ENCODE measurements around the gene TIAM1. TPM values are rescaled to one million over a fixed set of nuclear protein-coding genes. Genes with fewer than 3 reads are reported as not detected.

TIAM1 gene
- total and polyA plus RNA-seq, 2 of the 8 experiments (the other 6 are each of a cell fraction or from before 2014, with no cell fraction given), result 10.1 to 30.7 TPM

GRCh38 chr21:31258073-31258472, 86.0 kb downstream of the TIAM1 start:
- Histone ChIP-seq H4K8ac (ENCODE audit: extremely low read depth, insufficient read depth, low read length) (no peak overlapping the region), H2BK5ac (ENCODE audit: low read depth, low read length) (no peak overlapping the region), H2AK5ac (ENCODE audit: low read depth, low read length) (no peak overlapping the region), H3K23ac (ENCODE audit: insufficient read length) (no peak overlapping the region), H3K14ac (ENCODE audit: insufficient read length) (no peak overlapping the region), H3K79me1 (ENCODE audit: low read depth, low read length) (peaks cover 3% of the 10 kb centered on the region; the same call in 1 of the 2 replicates), H3K4me1 (replicated peaks in 1 of 4; ENCODE audit: control insufficient read depth in 3 of 4, insufficient read depth in 4 of 4, low read length in 3 of 4) (peaks cover 0 to 8% (median 3%) of the 10 kb centered on the region in 4 experiments; a peak in 5 of 7 replicates), H4K20me1 (replicated peaks in 1 of 2; ENCODE audit: control insufficient read depth in 1 of 2, insufficient read depth in 2 of 2, low read length in 2 of 2) (no peaks in the 10 kb centered on the region), H3K9ac (replicated peaks in 1 of 4; ENCODE audit: extremely low read depth in 1 of 4, low read depth in 3 of 4, low read length in 3 of 4) (no peak overlapping the region), H3K36me3 (ENCODE audit: control insufficient read depth in 2 of 4, insufficient read depth in 4 of 4, low read length in 3 of 4) (no peaks in the 10 kb centered on the region), H3K4me2 (ENCODE audit: insufficient read depth in 1 of 2, low read depth in 2 of 2, low read length in 2 of 2) (no peak overlapping the region), H2BK120ac (replicated peaks; ENCODE audit: low read depth, low read length) (no peak overlapping the region), H3K23me2 (ENCODE audit: low read depth, low read length) (no peaks in the 10 kb centered on the region; the same call in 1 of the 2 replicates), H2BK20ac (ENCODE audit: low read length) (no peak overlapping the region), H2BK15ac (ENCODE audit: low read length) (no peak overlapping the region), H3K79me2 (ENCODE audit: control insufficient read depth in 1 of 2, insufficient read depth in 2 of 2, low read length in 2 of 2) (peaks cover 0 to 5% of the 10 kb centered on the region in 2 experiments; a peak in 2 of 4 replicates), H4K91ac (replicated peaks; ENCODE audit: insufficient read length, low read length) (no peak overlapping the region), H3K56ac (replicated peaks; ENCODE audit: insufficient read length, low read depth, low read length) (no peak overlapping the region), H3K4me3 (ENCODE audit: extremely low read depth in 1 of 4, insufficient read depth in 2 of 4, low read depth in 3 of 4, low read length in 4 of 4) (no peak overlapping the region), H3K27ac (ENCODE audit: low read depth, low read length) (no peak overlapping the region), H2AFZ (ENCODE audit: low read length) (no peak overlapping the region), H3K27me3 (replicated peaks in 1 of 4; ENCODE audit: control insufficient read depth in 3 of 4, extremely low read depth in 1 of 4, insufficient read depth in 3 of 4, low read length in 3 of 4) (peaks cover 0 to 2% (median 0%) of the 10 kb centered on the region in 4 experiments; a peak in 1 of 7 replicates), H3K4ac (replicated peaks; ENCODE audit: insufficient read length, low read depth, low read length) (no peak overlapping the region), H3K9me3 (ENCODE audit: insufficient read depth in 2 of 2, low read depth in 1 of 2, low read length in 1 of 2) (no peaks in the 10 kb centered on the region), H4K5ac (ENCODE audit: insufficient read length, low read depth, low read length) (no peak overlapping the region), H2BK12ac (ENCODE audit: low read depth, low read length) (no peak overlapping the region), H3K18ac (ENCODE audit: extremely low read depth, low read length) (no peak overlapping the region)
- TF ChIP-seq JUN (IDR thresholded peaks at IDR 0.05; ENCODE audit: low read depth, low read length) (no peak), HDAC6 (IDR thresholded peaks at IDR 0.05; ENCODE audit: low read depth, low read length) (no peak), SAP30 (IDR thresholded peaks at IDR 0.05; ENCODE audit: insufficient read depth, insufficient replicate concordance, low read length) (no peak), CREB1 (IDR thresholded peaks at IDR 0.05) (no peak), CBX8 (IDR thresholded peaks at IDR 0.05; ENCODE audit: borderline replicate concordance, low read depth, low read length) (no peak), CHD1 (IDR thresholded peaks at IDR 0.05; ENCODE audit: low read depth, low read length) (no peak), ASH2L (IDR thresholded peaks at IDR 0.05; ENCODE audit: low read length) (no peak)
- DNase-seq (ENCODE audit: low read depth in 1 of 2, low spot score in 2 of 2) (no peak), FAIRE-seq (peak; percentile 42)
- 95% methylated on average over 4 of the region's 4 CpGs; no CpG with 5 or more reads in 1 of the 2 experiments for WGBS, 2 experiments (ENCODE audit: extremely low coverage in 1 of 2, insufficient coverage in 1 of 2, insufficient read length in 1 of 2, insufficient replicate concordance in 2 of 2, low coverage in 1 of 2, low lambda C conversion rate in 2 of 2, missing lambda C conversion rate in 1 of 2)
- ChIA-PET POLR2A (ENCODE audit: partially characterized antibody) (no interaction called here), CTCF (ENCODE audit: partially characterized antibody) (interaction anchor here (0.7 to 1.4 kb wide), 7 partner anchors 11 to 301 kb away, joined by 3 to 5 read pairs (median 3); no protein-coding TSS in a partner anchor)
